HepG2 (cell line): ENCODE results near the gene CDKL5.

Source experiments
- CTCF ChIP-seq: sonication (generic); formaldehyde crosslinking; IDR thresholded peaks from 2 replicates; pipeline ENCODE4 v1.5.0; 2020; ENCODE audit warnings: mild to moderate bottlenecking, missing genetic modification reagents, moderate library complexity
- KDM6A ChIP-seq: IDR thresholded peaks from 2 replicates; pipeline ENCODE4 v1.6.1; 2016; ENCODE audit warnings: low read depth
- PITX1 ChIP-seq: sonication (generic); formaldehyde crosslinking; IDR thresholded peaks from 2 replicates; pipeline ENCODE4 v1.5.1; 2020; ENCODE audit warnings: mild to moderate bottlenecking, missing genetic modification reagents
- TAF1 ChIP-seq: sonication (generic); formaldehyde crosslinking; IDR thresholded peaks from 2 replicates; pipeline ENCODE4 v1.4.0; 2020; ENCODE audit warnings: missing genetic modification reagents
- ZKSCAN8 ChIP-seq: IDR thresholded peaks from 2 replicates; pipeline ENCODE4 v1.6.1; 2016; ENCODE audit warnings: borderline replicate concordance, missing genetic modification reagents, missing compliant biosample characterization

- TF ChIP-seq CTCF (CRISPR knock-in tag) (no peak), PITX1 (no peak), TAF1 (no peak), ZKSCAN8 (CRISPR knock-in tag) (no peak), KDM6A (no peak)
Measured at GRCh38 chrX:18598413-18598812, 173.0 kb downstream of the CDKL5 start.
